NCI-H1417 (cell line): ENCODE data around the gene VANGL2.
"Not testable (repeated sequence)": the region's sequence is repeated elsewhere in the genome, so short reads cannot be mapped to it uniquely, and the experiment has no call there.

ENCODE experiments used
- DNase-seq, 3 experiments: peaks; one replicate each; lab custom pipeline; 2025; lab: John Stamatoyannopoulos, UW

The VANGL2 gene

DNA sequence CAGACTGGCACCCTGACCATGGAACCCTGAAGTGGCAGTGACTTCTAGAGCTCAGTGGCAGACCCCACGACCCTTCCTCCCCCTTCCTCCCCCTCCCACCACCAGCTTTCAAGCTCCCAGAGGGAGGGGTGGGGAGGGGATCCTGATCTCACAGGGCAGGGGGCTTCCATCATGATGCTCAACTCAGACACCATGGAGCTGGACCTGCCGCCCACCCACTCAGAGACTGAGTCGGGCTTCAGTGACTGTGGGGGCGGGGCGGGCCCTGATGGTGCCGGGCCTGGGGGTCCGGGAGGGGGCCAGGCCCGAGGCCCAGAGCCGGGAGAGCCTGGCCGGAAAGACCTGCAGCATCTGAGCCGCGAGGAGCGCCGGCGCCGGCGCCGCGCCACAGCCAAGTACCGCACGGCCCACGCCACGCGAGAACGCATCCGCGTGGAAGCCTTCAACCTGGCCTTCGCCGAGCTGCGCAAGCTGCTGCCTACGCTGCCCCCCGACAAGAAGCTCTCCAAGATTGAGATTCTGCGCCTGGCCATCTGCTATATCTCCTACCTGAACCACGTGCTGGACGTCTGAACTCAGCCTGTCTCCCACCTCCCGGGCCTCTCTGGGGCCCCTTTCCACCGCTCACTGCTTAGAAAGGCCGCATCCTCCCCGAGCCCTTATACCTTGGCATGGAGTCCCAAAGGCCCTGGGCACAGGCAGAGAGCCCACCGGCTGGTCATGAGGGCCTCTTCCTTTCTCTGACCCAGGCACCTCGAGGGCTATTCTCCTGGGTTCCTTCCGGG is 29.6 kb upstream of the VANGL2 start:
- no peak for DNase-seq

DNA sequence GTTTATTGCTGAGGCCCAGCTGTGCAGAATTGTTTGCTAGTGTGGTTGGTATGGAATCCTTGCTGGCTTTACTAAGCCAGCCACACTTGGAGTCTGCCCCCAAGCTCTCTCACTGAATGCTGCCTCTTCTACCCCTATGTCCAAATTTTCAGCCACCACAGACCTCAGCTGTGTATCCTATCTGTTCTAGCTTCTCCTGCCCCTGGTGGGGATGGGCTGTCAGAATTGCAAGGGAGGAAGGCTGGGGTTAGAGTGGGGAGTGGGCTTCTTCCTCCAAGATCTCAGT is 29.1 kb upstream of the VANGL2 start:
- DNase-seq = no peak

DNA sequence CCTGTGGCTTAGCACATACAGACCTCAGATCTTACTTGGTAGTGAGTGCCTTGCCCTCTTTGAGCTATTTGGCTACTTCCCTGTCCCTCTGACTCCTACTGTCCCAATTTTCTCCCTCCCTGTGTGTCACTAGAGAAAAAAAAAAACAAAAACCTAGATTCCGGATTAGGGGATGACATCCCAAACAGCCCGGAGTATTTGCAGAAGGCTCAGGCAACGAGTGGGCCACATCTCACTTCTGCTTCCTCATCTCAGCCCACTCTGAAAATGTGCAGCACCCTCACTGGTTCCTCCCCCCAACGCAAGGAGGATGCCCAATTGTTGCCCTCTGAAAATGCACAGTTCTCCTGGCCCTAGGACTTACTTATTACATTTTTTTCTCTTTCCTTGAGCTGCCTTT is 28.6 kb upstream of the VANGL2 start:
- no peak for DNase-seq

DNA sequence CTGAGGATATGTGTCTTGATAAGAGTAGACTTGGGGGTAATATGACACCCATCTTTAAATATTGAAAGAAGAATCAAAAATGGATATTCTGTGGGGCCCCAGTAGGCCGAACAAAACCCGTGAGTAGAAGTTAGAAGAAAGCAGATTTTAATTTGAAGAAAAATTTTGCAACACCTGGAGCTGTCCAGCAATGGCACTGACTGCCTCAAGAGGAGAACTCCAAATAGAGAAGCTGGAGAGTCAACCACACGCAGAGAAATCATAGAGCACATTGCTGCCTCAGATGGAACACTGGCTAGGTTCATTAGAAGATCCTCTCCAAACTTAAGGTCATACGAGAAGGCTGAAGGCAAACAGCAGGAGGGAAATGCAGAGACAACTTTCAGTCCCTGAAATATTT is 26.7 kb upstream of the VANGL2 start:
- no peak for DNase-seq

DNA sequence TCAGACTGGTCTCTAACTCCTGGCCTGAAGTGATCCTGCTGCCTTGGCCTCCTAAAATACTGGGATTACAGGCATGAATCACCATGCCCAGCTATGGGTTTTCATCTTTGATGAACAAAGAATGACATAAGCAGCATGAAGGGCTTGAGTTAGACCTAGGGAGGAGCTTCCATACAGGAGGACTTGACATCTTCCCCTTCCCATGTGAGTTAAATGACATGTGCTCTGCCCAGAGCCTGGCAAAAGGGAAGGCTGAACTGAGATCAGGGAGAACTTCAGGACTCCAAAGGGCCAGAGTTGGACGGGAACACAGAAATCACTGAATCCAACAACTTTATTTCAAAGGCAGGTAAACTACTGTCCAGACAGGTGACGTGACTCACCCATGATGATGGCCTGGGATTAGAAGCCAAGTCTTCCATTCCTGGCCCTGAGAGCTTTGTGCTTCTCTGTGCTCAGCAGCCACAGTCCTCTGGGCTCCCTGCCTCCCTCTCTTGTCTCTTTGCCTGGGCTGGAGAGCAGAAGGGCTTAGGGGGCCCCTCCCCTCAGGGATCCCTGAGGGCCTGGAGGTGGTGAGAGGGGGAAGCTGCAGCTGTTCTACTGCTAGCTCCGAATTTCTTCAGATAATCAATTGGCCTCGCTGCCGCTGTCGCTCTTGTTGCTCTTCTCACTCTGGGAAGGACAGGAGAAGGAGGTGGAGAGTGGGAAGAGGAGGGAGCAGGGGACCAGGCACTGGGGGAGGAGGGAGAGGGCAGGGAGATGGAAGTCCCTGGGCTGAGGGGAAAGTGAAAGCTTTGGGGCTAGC is 25.9 kb upstream of the VANGL2 start:
- peak in 1 of 3 experiments; percentile 51 for DNase-seq

DNA sequence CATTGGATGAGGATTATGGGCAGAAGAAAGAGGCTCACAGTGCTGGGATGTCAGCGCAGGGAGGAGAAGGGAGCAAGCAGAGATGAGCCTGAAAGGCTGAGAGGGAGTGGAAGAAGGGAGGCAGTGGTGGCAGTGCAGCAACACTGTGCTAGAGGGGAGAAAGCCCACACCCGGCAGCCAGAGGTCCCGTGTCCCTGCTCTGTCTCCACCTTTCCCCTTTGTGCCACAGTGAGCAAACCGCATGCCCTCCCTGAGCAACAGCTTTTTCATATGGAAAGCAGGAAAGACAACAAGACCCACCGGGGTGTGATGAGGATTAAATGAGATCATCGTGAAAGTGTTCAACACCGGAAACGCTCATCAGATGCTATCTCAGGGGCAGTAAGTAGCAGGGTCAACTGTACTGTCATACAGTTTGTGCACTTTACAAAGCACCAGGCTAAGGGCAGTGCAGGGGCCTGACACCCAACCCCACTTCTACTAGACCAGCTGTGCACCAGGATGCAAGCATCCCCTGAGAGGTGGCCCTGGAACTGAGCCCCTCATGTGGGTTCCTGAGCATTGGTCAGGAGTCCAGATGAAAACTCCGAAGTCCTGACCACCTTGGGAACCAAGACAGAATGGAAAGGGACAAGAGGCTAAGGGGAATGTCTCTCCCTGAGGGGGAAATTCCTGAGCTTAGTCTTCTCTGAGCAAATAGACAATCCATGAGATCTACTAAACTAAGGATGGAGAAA is 24.4 kb upstream of the VANGL2 start:
- DNase-seq = no peak

DNA sequence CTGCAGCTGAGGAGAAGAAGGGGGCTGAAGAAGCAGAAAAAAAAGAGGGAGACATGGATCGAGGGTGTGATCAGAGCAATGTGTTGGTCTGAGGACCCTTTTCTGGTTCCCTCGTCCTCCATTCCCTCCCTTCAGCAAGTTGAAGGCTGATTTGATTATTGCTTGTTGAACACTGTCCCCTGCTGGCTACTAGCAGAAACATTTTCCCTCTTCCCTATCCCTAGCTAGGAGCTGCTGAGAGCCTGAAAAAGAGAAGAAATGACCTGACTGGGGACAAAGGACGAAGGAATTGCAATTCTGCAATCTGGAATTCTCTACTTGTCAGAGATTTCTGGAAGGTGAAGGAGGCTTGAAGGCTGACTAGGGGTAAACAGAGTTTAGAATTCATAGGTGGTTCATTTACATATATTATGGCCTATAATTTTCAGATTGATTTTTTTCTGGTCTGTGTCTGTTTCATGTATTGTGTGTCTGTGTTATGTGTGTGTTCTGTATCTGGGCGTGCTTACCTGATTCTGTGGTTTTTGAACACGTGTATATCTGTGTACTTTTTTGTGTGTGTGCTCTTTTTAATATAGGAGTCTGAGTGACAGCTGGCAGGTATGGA is 23.7 kb upstream of the VANGL2 start:
- DNase-seq = peak; percentile 37 to 78 (median 73)

DNA sequence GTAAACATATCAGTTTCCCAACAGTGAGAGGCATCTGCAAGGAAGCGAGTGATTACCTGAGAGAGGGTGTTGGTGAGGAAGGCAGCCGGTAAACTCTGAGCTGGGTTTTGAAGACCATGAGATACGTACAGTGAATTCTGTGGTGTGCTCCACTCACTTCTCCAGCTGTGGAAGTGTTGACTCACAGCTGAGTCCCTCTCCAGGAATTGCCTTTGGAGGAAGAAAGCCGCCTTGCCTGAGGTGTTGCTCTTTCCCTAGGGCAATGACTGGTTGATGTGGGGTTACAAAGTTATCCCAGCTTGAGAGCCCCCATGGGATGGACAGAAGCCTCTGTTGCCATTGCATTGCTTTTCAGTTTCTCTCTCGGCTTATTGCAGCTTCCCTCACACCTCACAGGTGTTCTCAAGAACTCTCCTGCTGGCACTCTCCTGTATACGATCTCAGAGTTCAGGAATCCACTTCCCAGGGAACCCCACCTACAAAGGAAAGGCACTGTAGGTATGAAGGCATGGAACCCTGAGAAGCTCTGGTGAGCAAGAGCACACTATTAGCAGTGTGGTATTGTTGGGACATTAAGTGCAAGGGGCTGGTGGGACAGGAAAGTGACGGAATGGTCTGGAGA is 22.7 kb upstream of the VANGL2 start:
- no peak for DNase-seq

DNA sequence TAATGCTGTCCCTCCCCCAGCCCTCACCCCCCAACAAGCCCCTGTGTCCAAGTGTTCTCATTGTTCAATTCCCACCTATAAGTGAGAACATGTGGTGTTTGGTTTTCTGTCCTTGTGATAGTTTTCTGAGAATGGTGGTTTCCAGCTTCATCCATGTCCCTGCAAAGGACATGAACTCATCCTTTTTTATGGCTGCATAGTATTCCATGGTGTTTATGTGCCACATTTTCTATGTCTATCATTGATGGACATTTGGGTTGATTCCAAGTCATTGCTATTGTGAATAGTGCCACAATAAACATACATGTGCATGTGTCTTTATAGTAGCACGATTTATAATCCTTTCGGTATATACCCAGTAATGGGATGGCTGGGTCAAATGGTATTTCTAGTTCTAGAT is 15.6 kb upstream of the VANGL2 start:
- not testable (repeated sequence) for DNase-seq

DNA sequence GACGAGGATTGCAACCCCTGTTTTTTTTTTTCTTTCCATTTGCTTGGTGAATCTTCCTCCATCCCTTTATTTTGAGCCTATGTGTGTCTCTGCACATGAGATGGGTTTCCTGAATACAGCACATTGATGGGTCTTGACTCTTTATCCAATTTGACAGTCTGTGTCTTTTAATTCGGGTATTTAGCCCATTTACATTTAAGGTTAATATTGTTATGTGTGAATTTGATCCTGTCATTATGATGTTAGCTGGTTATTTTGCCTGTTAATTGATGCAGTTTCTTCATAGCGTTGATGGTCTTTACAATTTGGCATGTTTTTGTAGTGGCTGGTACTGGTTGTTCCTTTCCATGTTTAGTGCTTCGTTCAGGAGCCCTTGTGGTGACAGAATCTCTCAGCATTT is 12.0 kb upstream of the VANGL2 start:
- not testable (repeated sequence) for DNase-seq

DNA sequence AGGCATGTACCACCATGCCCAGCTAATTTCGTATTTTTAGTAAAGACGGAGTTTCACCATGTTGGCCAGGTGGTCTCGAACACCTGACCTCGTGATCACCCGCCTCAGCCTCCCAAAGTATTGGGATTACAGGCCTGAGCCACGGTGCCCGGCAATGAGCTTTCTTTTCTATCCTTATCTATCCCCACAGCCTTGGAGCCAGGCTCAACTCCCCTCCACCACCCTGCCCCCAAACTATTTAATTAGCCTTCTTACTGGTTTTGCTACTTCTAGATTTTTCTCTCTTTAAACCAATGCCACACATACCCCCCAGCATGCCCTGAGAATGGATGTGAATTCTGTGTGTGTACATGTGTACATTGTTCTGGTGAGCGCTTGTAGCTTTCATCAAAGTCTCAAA is 5.7 kb upstream of the VANGL2 start:
- no peak for DNase-seq

DNA sequence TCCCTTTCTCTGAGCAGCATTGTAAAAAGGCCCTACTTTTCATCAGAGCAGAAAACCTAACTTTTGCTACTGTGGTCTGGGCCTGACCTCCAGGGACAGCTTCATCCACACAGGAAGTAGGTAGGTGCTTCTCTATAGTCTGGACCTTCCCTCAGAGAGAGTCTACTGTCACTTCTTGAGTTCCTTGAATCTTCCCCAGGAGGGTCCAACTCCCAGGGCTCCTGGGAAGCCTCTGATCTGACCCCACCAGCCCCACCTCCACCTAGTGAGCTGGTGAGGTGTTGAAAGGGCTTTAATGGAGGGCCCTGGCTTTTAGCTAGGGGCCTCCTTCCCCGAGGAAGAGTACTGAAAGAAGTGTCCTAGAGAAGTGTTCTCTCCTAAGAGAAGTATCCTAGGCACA is 2.7 kb upstream of the VANGL2 start:
- no peak for DNase-seq

DNA sequence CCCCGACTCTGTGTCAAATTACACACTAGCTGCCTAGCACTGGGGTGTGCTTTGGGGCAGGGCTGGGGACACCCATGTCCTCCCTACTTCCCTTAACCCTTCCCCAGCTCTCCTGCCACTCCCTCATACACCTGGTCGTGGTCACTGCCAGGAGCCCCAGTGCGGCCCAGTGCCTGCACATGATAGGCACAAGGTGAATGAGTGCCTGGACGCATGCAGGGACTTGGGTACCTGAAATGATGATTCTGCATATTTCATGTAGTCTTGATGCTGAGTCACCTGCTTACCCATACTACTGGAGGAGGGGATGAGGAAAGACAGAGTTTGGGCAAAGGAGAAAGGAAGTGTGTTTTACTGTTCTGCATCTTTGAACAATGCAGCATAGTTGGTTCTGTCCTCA is 1.5 kb upstream of the VANGL2 start:
- DNase-seq = no peak

DNA sequence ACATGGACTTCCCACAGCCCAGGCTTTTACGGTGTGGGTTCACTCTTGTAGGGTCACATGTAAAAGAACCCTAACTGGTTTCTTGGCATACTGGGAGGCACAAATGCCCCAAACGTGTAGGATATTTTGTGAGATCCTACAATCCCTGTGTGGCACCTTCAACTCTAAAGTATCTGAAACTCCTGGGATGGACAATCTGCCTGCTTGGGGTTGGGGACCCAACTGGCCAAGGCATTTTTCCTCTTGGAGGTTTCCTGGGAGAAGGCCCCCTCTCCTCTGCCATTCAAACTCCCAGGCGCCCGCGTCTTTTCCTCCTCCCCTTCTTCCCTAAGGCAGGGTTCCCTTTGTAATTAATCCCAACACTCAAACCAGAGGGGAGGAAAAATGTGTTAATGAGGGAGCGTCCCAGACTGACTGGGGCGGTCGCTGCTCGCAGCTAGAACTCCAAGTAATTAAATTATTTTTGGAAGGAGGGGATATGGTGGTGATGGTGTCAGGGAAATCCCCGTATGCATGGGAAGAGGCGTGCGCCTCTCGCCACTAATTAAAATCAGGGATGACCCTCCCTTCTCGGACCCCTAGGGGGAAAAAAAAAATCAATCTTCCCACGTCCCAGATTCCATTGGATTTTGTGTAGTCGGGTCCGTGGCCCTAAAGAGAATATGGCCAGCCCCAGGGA is 681 bp upstream of the VANGL2 start:
- peak in 1 of 3 experiments; percentile 61 for DNase-seq

DNA sequence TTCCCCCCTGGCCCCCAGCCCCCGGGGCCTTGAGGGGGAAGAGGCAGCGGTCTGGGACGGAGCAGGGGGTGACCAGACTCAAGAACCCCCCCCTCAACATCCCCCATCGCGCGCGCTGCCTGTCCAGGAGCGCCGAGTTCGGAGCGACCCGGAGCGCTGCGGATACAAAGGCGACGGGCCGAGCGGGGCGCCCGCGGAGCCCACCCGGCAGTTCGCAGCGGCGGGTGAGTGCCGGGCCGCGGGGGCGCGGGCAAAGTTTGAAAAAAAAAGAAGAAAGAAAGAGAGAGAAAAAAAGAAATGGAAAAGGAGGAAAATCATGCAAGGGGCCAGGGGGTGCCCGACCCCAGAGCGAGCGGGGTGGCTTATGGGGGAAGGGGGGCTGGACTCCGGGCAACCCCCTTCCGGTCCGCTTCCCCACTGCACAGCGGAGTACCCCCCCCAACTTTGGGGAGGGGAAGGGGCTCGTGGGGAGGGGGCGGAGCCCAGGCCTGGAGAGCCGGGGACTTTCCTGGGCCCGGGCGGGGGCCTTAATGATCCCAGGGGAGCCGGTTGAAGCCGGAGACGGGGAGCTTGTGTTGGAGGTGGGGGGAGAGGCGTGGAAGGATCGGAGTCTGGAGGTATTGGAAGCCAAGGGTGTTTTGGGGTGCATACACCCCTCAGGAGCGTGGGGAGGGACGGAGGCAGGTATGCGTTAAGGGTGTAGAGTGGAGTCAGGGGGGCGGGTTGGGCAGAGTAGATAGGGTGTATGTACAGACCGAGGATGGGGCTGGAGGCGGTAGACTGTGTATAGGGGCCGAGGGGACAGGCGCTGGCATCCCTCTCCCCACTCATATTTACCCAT is 502 bp downstream of the VANGL2 start:
- DNase-seq = peak; percentile 62 to 82 (median 77)

DNA sequence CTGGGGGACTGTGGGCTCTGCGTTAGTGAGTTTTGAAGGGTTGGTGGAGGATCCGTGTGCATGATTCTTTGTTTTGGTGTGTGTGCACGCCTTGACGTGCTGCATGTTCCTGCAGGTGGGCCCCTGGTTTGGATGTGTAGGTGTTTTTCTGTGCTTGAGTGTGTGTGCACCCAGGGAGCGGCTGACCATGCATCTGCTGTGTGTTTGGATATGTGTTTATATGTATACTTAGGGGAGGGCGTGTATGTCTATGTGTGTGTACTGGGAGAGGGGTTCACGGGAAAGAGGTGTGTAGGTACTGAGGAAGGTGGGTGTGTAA is 1.1 kb downstream of the VANGL2 start:
- peak in 2 of 3 experiments; percentile 31 to 56 for DNase-seq

DNA sequence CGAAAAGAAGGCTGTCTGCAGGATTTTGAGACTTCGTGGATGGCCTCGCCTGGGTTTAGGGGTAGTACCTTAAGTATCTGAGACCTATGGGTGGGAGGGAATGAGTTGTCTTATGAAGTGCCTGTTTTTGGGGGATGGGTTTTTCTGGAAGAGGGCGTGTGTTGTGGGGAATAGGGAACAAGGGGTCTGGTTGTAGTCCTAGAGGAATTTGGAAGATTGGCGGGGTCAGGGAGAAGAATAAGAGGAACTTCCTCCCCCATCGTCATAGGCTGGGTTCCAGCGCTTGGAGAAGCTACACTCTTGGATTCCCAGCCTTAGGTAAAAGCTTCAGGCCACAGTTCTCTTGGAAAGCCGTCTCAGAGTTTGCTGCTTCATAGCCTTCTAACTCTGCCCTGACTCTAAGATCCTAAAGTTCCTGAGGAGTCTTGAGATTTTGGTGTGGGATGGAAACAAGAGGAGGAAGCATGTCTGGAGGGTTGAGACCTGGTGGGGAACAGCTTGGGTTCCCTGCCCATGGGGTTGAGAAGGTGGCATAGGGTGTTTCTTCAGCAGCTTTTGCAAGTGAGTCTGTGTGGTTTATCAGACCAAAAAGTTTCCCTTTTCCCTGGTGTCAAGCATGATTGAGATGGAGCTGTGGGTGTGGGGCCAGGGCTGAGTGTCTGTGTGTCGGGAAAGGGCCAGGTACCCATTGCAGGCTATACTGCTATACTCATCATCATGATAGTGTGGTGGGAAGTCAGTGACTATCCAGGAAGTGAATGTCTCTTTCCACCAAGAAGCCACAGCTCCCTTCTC is 1.8 kb downstream of the VANGL2 start:
- DNase-seq = peak in 1 of 3 experiments; percentile 8

DNA sequence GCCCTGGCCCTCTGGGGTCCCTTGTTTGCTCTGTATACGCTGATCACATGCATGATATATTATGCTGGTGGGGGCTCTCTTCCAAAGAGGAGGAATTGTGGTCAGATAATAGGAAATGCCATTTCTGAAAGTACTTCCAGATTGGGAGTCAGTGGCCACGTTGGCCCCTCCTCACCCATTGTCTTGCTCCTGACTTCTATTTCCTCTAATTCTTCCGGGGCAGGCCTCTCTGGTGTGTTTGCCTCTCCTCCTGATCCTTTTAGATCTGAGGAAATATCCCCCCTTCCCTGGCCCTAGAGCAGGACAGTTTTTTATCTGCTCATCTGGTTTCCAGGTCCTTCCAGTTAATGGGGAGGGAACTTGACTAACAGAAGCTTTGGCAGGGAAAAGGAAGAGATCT is 2.9 kb downstream of the VANGL2 start:
- no peak for DNase-seq

DNA sequence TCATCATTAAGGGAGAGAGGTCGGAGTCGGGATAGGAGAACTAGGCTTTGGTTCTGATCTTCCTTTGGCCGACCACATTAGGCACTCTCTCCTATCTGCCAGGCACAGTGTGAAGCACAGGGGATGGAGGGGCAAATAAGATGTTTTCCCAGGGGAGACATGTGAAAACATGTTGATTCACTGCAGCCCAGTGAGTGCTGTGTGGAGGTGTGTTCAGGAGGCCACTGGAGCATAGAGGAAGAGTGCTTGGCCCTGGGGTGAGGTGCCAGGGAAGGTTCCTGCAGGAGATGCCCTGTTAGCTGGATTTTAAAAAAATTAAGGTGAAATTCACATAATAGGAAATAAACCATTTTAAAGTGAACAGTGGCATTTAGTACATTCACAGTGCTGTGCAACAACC is 3.7 kb downstream of the VANGL2 start:
- DNase-seq = peak in 1 of 3 experiments; percentile 51
